Type B pancreatic cell (in vitro differentiated cells): ENCODE results near the gene L3MBTL4. TPM values are rescaled to one million over a fixed set of nuclear protein-coding genes. Genes with fewer than 3 reads are reported as not detected.
"Not testable (repeated sequence)": the region's sequence is repeated elsewhere in the genome, so short reads cannot be mapped to it uniquely, and the experiment has no call there.

Source experiments
- DNase-seq: peaks from one replicate; pipeline ENCODE4 v3.0.0; 2021; ENCODE audit warnings: mixed read lengths; ENCODE audit not compliant: unreplicated experiment; ENCODE audit errors: extremely low spot score
- H3K27ac Mint-ChIP-seq: 2 replicates; pipeline ENCODE4 v1.8.0; 2021; ENCODE audit warnings: mild to moderate bottlenecking, mixed read lengths
- H3K27me3 Mint-ChIP-seq: 2 replicates; pipeline ENCODE4 v1.8.0; 2021; ENCODE audit warnings: mixed read lengths
- H3K36me3 Mint-ChIP-seq: 2 replicates; pipeline ENCODE4 v1.8.0; 2021; ENCODE audit warnings: mixed read lengths
- H3K4me1 Mint-ChIP-seq: one replicate; pipeline ENCODE4 v1.8.0; 2021; ENCODE audit warnings: mixed read lengths; ENCODE audit not compliant: unreplicated experiment
- H3K4me3 Mint-ChIP-seq: 2 replicates; pipeline ENCODE4 v1.8.0; 2021; ENCODE audit warnings: mild to moderate bottlenecking, mixed read lengths
- H3K9me3 Mint-ChIP-seq: 2 replicates; pipeline ENCODE4 v1.8.0; 2021; ENCODE audit warnings: mixed read lengths
- total RNA-seq: library from RNA; stranded (reverse); gene quantifications from 2 replicates; pipeline ENCODE4 v1.2.1, GENCODE V29; 2021; ENCODE audit warnings: low replicate concordance
- TF ChIP-seq, protein P1 (sequence below): fragments of 200-600 bp; sonication (generic); conservative IDR thresholded peaks from 2 replicates; pipeline ENCODE4 v1.5.0; 2021; ENCODE audit warnings: antibody characterized with exemption, mild to moderate bottlenecking

L3MBTL4 gene
- total RNA-seq, 1 donor from 2014 or later, result 2.2 TPM

GRCh38 chr18:6269660-6270332 is 144.9 kb downstream of the L3MBTL4 start:
- no peak for DNase-seq
- H3K4me1 Mint-ChIP-seq, result no peaks in the 10 kb centered on the region
- H3K36me3 Mint-ChIP-seq, result no peaks in the 10 kb centered on the region
- H3K27me3 Mint-ChIP-seq, result peaks cover 15% of the 10 kb centered on the region
- H3K9me3 Mint-ChIP-seq, result no peaks in the 10 kb centered on the region
- H3K4me3 Mint-ChIP-seq, result no peak overlapping the region
- no peak overlapping the region for H3K27ac Mint-ChIP-seq
- TF ChIP-seq, protein P1, sequence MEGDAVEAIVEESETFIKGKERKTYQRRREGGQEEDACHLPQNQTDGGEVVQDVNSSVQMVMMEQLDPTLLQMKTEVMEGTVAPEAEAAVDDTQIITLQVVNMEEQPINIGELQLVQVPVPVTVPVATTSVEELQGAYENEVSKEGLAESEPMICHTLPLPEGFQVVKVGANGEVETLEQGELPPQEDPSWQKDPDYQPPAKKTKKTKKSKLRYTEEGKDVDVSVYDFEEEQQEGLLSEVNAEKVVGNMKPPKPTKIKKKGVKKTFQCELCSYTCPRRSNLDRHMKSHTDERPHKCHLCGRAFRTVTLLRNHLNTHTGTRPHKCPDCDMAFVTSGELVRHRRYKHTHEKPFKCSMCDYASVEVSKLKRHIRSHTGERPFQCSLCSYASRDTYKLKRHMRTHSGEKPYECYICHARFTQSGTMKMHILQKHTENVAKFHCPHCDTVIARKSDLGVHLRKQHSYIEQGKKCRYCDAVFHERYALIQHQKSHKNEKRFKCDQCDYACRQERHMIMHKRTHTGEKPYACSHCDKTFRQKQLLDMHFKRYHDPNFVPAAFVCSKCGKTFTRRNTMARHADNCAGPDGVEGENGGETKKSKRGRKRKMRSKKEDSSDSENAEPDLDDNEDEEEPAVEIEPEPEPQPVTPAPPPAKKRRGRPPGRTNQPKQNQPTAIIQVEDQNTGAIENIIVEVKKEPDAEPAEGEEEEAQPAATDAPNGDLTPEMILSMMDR, result no peak

DNA sequence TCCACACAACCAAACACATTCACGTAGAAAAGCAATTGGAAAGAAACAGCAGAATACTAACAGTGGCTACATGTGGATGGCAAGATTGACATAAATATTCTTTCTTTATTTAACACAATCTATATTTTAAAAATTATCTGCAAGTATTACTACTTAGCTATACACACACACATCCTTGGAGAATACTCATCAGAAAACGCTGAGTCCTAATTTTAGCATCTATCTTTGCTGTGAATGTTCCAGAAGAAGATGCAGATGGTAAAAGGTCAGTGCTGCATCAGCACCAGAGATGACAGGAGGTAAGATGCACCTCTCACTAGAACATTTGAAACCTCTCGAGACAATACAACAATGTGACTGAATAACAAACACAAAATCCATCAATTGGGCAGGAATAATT is 148.5 kb downstream of the L3MBTL4 start:
- Mint-ChIP-seq H3K4me1 (no peaks in the 10 kb centered on the region), H3K36me3 (no peaks in the 10 kb centered on the region), H3K9me3 (no peaks in the 10 kb centered on the region), H3K4me3 (no peak overlapping the region), H3K27me3 (peaks cover 3% of the 10 kb centered on the region), H3K27ac (no peak overlapping the region)
- DNase-seq, result no peak
- TF ChIP-seq, protein P1, result no peak

DNA sequence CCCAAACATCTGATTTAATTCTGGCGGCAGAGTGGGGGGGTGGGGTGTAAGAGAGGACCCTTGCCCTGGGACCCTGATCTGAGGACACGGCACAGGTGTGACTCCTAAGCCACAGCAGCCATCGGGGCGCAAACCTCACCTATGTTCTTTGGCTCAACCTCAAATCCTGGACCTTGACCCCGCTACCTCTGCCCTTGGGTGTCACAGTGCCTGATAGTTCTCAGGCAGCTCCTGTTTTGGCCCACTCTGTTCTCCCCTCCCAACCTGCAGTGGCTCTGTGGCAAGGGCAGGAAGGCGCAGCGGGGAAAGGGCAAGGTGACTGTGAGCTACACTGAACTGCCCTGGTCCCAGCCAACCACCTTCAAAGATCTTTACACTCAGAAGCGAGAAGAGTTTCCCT is 152.8 kb downstream of the L3MBTL4 start:
- DNase-seq, result no peak
- H3K27me3 Mint-ChIP-seq, result no peaks in the 10 kb centered on the region
- H3K4me3 Mint-ChIP-seq, result no peak overlapping the region
- peaks cover 6% of the 10 kb centered on the region for H3K9me3 Mint-ChIP-seq
- TF ChIP-seq, protein P1, result no peak
- no peak overlapping the region for H3K27ac Mint-ChIP-seq
- no peaks in the 10 kb centered on the region for H3K36me3 Mint-ChIP-seq
- H3K4me1 Mint-ChIP-seq, result peaks cover 1% of the 10 kb centered on the region

- not testable (repeated sequence) for H3K36me3 Mint-ChIP-seq, H3K27ac Mint-ChIP-seq, H3K9me3 Mint-ChIP-seq
These were observed 155.4 kb downstream of the L3MBTL4 start for GRCh38 chr18:6259324-6259723.

GRCh38 chr18:6257950-6258349 is 156.8 kb downstream of the L3MBTL4 start:
- H3K4me1 Mint-ChIP-seq, result peaks cover 21% of the 10 kb centered on the region
- no peaks in the 10 kb centered on the region for H3K27me3 Mint-ChIP-seq
- no peaks in the 10 kb centered on the region for H3K36me3 Mint-ChIP-seq
- H3K9me3 Mint-ChIP-seq, result peaks cover 6% of the 10 kb centered on the region
- no peak for DNase-seq
- H3K4me3 Mint-ChIP-seq, result no peak overlapping the region
- TF ChIP-seq, protein P1, result no peak
- H3K27ac Mint-ChIP-seq, result no peak overlapping the region

More at GRCh38 chr18:6259324-6259723, 155.4 kb downstream of the L3MBTL4 start:
- not testable (repeated sequence) for H3K27me3 Mint-ChIP-seq, DNase-seq, H3K4me3 Mint-ChIP-seq
- H3K4me1 Mint-ChIP-seq, result peaks cover 21% of the 10 kb centered on the region

DNA sequence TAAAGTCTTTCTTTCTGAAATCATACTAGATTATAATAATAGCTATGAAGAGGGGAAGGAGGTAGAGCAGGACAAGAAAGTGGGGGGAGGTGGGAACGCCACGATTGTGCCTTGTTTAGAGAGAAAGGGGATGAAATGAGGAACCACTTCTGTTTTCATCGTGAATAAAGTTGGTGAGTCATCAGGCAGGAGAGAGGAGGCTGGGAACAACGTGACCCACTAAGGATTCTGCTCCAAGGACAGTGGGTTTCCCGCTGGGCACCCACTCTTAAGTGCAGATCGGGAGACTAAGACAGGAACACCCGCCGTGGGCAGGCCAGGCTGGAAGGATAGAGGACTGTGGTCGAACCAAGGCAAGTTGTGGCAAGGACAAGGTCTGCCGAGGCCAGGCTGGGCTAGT is 158.2 kb downstream of the L3MBTL4 start:
- Mint-ChIP-seq H3K4me3 (no peak overlapping the region), H3K9me3 (peaks cover 6% of the 10 kb centered on the region), H3K27me3 (no peaks in the 10 kb centered on the region), H3K4me1 (peaks cover 21% of the 10 kb centered on the region), H3K27ac (no peak overlapping the region), H3K36me3 (no peaks in the 10 kb centered on the region)
- TF ChIP-seq, protein P1, result no peak
- no peak for DNase-seq
